ENCODE results near the gene CYB5R4.
A peak's percentile ranks its signal among the peaks of the same experiment; 100 is the strongest.
"Not testable (repeated sequence)": the region's sequence is repeated elsewhere in the genome, so short reads cannot be mapped to it uniquely, and the experiment has no call there.

The CYB5R4 gene

GRCh38 chr6:83914953-83915352 is 55.5 kb downstream of the CYB5R4 start:
- no peak for DNase-seq

- DNase-seq, result peak; percentile 7
Measured at GRCh38 chr6:83917001-83917400, 57.5 kb downstream of the CYB5R4 start.

GRCh38 chr6:83920017-83920416 is 60.5 kb downstream of the CYB5R4 start:
- DNase-seq, result peak; percentile 19

- DNase-seq, result no peak
Measured at GRCh38 chr6:83921315-83921714, 61.8 kb downstream of the CYB5R4 start.

GRCh38 chr6:83927470-83927869 is 68.0 kb downstream of the CYB5R4 start:
- peak; percentile 5 for DNase-seq

GRCh38 chr6:83928286-83928685 is 68.8 kb downstream of the CYB5R4 start:
- DNase-seq, result no peak

- DNase-seq, result not testable (repeated sequence)
Measured at GRCh38 chr6:83946201-83946833, 86.8 kb downstream of the CYB5R4 start.

GRCh38 chr6:83947983-83948382 is 88.5 kb downstream of the CYB5R4 start:
- DNase-seq, result not testable (repeated sequence)

GRCh38 chr6:83948851-83949250 is 89.4 kb downstream of the CYB5R4 start:
- DNase-seq, result no peak

- DNase-seq, result not testable (repeated sequence)
Measured at GRCh38 chr6:83951423-83951822, 91.9 kb downstream of the CYB5R4 start.

GRCh38 chr6:83952830-83953229 is 93.3 kb downstream of the CYB5R4 start:
- no peak for DNase-seq

GRCh38 chr6:83954371-83954770 is 94.9 kb downstream of the CYB5R4 start:
- DNase-seq, result no peak

GRCh38 chr6:83958241-83958685 is 98.8 kb downstream of the CYB5R4 start:
- peak; percentile 53 for DNase-seq

GRCh38 chr6:83960664-83961063 is 101.2 kb downstream of the CYB5R4 start:
- DNase-seq, result no peak

- DNase-seq, result no peak
Measured at GRCh38 chr6:83962582-83962981, 103.1 kb downstream of the CYB5R4 start.

GRCh38 chr6:83966539-83966938 is 107.0 kb downstream of the CYB5R4 start:
- DNase-seq, result no peak

GRCh38 chr6:83970582-83970981 is 111.1 kb downstream of the CYB5R4 start:
- DNase-seq, result no peak

GRCh38 chr6:83974409-83975050 is 115.0 kb downstream of the CYB5R4 start:
- DNase-seq, result no peak

- no peak for DNase-seq
Measured at GRCh38 chr6:83976037-83976755, 116.7 kb downstream of the CYB5R4 start.

GRCh38 chr6:83976871-83977270 is 117.4 kb downstream of the CYB5R4 start:
- no peak for DNase-seq

- no peak for DNase-seq
Measured at GRCh38 chr6:83978324-83978734, 118.8 kb downstream of the CYB5R4 start.

GRCh38 chr6:83978997-83979396 is 119.5 kb downstream of the CYB5R4 start:
- DNase-seq, result no peak

- DNase-seq, result no peak
Measured at GRCh38 chr6:83984411-83984810, 124.9 kb downstream of the CYB5R4 start.

GRCh38 chr6:83985308-83985713 is 125.8 kb downstream of the CYB5R4 start:
- DNase-seq, result no peak

Measured in fibroblast of skin of right quadriceps (primary cell).